Activated gamma-delta T cell treated with Interleukin-2 at 50 U/mL for 16 hours (primary cell): ENCODE data around the gene CORO2B.

Experiments
- DNase-seq: peaks from one replicate; pipeline ENCODE4 v3.0.0-alpha.2; 2020

CORO2B gene

GRCh38 chr15:68706931-68707330, 128.1 kb downstream of the CORO2B start:
- DNase-seq: no peak

- DNase-seq: no peak
Observed at GRCh38 chr15:68707386-68707785, 128.6 kb downstream of the CORO2B start.

- DNase-seq: no peak
Observed at GRCh38 chr15:68709876-68710275, 131.1 kb downstream of the CORO2B start.

- DNase-seq: no peak
Observed at GRCh38 chr15:68710536-68710935, 131.7 kb downstream of the CORO2B start.

DNA sequence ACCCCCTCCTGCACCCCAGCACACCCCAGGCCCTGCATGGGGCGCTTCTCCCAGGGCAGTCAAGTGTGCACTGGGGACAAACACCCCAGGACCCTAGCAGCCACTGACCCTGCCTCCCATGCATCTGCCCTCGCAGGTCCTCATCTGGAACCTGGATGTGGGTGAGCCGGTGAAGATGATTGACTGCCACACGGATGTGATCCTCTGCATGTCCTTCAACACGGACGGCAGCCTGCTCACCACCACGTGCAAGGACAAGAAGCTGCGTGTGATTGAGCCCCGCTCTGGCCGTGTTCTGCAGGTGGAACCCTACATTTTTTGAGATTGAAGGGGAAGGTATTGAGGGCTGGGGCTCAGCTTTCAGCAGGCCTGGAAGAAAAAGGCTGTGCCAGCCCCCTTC, 132.6 kb downstream of the CORO2B start:
- DNase-seq: no peak

- DNase-seq: no peak
Observed at GRCh38 chr15:68712886-68713285, 134.1 kb downstream of the CORO2B start.

DNA sequence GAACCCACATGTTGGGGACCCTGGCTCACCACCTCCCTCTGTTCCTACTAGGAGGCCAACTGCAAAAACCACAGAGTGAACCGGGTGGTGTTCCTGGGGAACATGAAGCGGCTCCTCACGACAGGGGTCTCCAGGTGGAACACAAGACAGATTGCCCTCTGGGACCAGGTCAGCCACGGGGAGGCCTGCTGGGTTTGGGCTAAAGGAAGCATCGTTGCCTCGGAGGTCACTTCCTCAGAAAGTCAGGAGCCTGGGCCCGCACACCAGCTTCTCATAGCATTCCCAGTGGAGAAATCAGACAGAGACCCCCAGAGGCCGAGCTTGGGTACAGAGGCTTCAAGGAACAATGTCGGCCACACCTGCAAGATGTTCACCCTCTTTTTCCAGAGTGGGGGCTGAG, 135.1 kb downstream of the CORO2B start:
- DNase-seq: no peak

DNA sequence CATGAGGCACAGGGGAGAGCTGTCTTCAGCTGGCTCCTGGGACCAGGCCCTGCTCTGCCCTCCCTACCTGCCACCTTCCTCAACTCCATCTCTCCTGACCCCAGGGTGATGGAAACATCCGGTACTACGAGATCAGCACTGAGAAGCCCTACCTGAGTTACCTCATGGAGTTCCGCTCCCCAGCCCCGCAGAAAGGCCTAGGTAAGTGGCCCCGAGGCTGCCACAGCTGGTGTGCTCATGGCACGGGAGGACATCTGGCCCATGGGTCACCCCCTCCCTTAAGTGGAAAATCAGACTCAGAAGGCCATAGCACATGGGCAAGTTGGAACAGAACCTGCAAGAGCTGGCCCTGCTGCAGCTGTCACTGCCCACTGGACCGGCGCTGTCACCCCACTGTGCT, 136.3 kb downstream of the CORO2B start:
- no peak for DNase-seq

DNA sequence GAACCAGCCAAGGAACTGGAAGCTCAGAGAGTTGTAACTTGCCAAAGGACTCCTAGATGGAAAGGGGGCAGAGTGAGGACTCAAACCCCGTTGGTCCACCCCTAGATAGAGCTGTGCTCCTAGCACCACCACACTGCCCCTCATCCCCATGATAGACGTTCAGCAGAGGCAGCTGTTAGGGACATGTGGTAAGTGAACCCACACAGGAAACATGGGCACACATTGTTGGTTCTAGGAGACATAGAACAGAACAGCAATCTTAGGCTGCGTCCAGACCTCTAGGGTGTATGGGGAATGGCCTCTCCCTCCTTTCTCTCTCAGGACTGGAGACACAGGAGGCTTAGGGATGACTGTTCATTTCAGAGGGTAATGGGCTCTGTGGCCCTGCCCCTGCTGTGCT, 139.2 kb downstream of the CORO2B start:
- no peak for DNase-seq

GRCh38 chr15:68718468-68718867, 139.7 kb downstream of the CORO2B start:
- no peak for DNase-seq

DNA sequence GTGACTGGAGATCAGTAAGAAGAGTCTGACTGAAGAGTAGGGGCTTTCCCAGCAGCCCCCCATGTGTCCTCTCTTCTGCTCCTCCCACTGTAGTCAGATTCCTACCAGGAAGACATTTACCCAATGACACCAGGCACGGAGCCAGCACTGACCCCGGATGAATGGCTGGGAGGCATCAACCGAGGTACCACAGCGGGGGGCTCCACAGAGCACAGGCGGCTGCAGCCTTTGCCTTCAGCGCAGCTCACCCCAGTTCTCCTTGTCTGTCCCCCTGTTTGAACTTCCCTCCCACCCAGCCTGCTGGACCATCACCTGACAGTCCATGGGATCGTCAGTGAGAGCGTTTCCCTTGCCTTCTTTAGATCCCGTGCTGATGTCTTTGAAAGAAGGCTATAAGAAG, 140.3 kb downstream of the CORO2B start:
- DNase-seq: no peak

DNA sequence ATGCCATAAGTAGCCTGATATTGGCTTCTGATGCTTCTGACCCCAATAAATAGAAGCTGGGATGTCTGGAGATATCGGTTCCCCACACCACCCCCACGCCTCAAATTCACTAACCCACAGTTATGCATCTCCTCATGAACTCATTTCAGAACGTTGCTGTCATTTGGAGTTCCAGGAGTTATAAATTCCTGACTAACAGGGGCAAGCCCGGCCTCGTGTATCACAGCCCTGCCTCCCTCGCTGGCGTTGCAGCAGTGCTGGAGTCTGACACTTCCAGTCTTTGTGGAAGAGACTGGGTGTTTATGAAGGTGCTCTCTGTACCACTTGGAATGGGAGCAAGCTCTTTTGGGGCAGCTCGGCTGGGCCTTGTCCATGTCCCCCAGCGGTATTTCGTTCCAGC, 140.9 kb downstream of the CORO2B start:
- no peak for DNase-seq

- DNase-seq: no peak
Observed at GRCh38 chr15:68721886-68722285, 143.1 kb downstream of the CORO2B start.

DNA sequence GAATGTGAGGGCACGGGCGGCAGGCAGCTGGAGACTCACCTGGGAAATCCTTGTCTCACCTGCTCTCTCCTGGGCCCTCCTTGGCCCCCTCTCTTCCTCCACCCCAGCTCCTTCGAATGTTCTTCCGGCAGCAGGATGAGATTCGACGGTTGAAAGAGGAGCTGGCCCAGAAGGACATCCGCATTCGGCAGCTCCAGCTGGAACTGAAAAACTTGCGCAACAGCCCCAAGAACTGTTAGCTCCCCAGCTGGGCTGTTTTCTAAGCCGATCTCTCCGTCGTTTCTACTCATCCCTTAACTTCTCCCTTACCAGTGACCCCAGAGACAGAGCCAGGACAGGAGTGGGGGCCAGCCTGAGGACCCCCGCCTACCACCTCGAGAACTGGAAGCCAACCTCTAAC, 146.9 kb downstream of the CORO2B start:
- DNase-seq: no peak

DNA sequence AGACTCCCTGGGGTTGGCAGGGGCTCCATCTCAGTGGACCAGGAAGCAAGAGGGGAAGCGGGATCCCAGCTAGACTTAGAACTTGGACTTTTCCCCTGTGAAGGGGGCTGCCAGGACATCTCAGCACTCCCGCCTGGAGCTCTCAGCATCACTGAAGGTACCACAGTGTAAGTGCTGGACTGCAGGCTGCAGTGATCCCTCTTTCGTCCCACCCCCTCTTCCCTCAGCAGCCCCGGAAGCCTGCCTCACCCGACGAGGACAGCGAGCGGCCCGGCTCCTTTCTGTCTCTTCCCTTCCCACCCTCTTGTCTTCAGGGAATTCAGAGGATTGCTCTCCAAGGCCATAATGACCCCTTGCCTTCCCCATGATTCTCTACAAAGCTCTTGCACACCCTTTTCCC, 147.5 kb downstream of the CORO2B start:
- no peak for DNase-seq

GRCh38 chr15:68729789-68730411, 151.1 kb downstream of the CORO2B start:
- no peak for DNase-seq

DNA sequence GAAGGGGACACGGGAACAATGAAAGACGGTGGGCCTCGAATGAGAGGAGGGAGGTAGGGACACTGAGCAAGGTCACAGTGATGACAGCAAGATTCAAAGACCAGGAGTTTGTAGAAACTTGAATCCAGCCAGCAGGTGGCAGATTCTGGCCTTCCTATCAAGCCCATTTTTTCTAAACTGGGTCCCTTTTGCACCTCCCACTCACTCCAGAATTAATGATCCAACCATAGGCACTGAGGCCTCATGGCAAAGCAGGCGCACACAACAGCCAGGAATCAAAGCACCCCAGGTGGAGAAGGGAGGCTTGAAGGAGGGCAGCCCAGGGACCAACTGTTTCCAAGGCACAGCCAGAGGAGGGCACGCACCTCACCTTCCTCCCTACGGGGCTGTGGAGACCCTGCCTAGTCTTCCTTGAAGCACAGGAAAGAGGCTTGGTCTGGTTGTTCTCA, 151.7 kb downstream of the CORO2B start:
- DNase-seq: peak; percentile 14

GRCh38 chr15:68730976-68731897, 152.4 kb downstream of the CORO2B start:
- DNase-seq: no peak

GRCh38 chr15:68732451-68732850, 153.7 kb downstream of the CORO2B start:
- no peak for DNase-seq

- DNase-seq: no peak
Observed at GRCh38 chr15:68733666-68734065, 154.9 kb downstream of the CORO2B start.

DNA sequence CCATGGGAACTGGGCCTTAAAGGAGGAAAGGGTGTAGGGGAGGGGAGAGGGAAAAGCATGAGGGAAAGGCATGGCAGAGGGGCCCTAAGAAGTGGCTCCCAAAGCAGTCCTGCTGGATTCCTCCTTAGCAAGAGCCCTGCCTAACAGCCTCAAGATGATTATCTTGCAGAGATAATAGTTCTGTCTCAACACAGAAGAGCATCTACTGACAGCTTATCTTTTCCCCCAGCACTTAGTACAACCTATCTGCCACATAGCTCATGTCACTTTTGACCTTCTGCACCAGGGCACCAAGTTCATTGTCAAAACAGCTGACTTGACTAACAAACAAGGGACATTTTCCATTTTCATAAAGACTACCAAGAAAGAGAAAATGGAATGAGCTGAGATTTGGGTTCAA, 155.6 kb downstream of the CORO2B start:
- DNase-seq: no peak

DNA sequence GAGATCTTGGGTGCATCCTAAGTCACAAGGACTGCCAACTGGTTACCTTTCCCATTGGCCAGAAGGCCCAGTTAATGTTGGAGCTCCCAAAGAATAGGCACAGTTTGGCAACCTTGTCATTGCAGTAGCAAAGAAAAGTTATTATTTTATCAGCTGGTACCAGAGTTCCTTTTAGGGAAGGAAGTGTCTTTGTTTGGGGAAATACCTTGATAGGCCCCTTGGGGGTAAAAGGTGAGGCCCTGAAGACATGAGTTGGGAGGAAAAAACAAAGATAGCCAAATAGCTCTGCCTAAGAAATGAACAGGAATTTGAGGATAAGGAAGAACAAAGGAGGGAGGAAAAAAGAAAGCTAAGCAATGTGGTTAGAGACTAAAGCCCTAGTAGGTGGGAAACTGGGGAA, 156.1 kb downstream of the CORO2B start:
- no peak for DNase-seq

DNA sequence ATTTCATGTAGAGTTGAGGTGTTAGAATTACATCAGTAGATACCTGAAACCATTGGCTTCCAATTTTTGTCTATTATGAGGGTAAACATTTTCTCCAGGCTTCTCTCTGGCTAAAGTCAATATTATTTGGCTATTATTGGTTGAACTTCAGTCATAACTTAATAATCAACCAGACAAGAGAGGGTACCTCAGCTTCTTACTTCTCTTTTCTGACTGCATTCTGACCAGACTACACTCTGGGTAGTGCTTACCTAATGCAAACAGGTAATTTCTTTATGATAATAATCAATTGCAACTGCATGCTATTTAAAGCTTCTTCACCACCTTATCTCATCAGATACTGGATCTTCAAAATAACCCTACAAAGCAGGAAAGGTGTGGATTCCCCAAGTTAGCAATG, 156.8 kb downstream of the CORO2B start:
- no peak for DNase-seq

DNA sequence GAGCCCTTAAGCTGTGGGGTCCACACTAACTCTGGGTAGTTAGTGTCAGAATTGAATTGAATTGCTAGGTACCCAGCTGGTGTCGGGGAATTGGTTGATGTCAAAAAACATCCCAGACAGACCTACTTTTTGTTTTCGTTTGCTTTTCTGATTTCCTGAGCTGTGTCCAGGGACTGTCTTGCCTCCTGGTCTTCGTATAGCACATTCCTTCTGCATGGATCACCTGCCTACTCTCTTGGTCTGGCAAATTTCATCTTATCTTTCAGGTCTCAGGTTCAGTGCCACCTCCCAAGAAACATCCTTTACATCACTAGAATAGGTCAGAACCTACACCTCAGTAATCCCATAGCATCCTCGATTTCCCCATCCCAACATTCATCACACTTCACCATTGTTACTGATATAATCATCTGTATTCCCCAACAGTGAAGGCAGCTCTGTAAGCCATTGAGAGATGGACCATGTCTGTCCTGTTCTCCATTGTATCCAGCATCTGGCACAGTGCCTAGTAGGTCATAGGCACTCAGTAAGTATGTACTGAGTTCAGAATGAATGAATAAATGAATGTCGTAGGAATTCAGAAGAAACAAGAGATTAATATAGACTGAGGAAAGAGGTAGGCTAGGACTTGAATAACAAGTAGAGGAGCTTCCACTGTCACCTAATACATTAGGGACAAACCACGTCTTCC, 160.7 kb downstream of the CORO2B start:
- no peak for DNase-seq
